ENCODE results near the gene PHOX2A.
"Not testable (repeated sequence)": the region's sequence is repeated elsewhere in the genome, so short reads cannot be mapped to it uniquely, and the experiment has no call there.

PHOX2A gene

GRCh38 chr11:72217841-72218240, 26.1 kb downstream of the PHOX2A start:
- DNase-seq = no peak
- Histone ChIP-seq H3K4me3 (ENCODE audit: low read depth, low read length) (no peak overlapping the region), H3K27me3 (ENCODE audit: insufficient read depth, low read depth, severe bottlenecking) (no peaks in the 10 kb centered on the region), H3K36me3 (no peaks in the 10 kb centered on the region), H3K27ac (no peak overlapping the region), H3K9me3 (ENCODE audit: severe bottlenecking) (no peaks in the 10 kb centered on the region)
- TF ChIP-seq, protein P1, sequence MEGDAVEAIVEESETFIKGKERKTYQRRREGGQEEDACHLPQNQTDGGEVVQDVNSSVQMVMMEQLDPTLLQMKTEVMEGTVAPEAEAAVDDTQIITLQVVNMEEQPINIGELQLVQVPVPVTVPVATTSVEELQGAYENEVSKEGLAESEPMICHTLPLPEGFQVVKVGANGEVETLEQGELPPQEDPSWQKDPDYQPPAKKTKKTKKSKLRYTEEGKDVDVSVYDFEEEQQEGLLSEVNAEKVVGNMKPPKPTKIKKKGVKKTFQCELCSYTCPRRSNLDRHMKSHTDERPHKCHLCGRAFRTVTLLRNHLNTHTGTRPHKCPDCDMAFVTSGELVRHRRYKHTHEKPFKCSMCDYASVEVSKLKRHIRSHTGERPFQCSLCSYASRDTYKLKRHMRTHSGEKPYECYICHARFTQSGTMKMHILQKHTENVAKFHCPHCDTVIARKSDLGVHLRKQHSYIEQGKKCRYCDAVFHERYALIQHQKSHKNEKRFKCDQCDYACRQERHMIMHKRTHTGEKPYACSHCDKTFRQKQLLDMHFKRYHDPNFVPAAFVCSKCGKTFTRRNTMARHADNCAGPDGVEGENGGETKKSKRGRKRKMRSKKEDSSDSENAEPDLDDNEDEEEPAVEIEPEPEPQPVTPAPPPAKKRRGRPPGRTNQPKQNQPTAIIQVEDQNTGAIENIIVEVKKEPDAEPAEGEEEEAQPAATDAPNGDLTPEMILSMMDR (IDR thresholded peaks at IDR 0.05; ENCODE audit: low read depth, low read length) = no peak

DNA sequence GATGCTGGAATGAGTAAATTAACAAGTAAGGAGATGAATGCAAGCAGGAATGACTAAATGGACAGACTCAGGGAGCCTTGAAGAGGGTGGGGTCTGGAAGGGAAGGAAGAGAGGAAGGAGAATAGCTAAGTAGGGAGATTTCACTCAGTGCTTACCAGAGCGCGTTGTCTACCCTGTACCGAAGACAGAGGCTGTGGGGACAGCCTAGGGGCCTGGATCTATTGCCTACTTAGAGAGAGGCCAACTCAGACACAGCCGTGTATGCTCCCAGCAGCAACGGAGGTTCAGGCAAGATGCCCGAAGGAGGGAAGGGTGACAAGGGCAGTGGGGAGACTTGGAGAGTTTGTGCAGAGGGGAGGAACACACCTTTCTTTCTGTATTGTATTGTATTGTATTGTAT, 27.3 kb downstream of the PHOX2A start, which contains the start of gene FOLR2:
TSS of gene FOLR2 (plus strand) at position 157 of the 400 bp plus-strand sequence. CDS start 1,791 bp downstream, outside the sequence.
- Histone ChIP-seq H3K9me3 (ENCODE audit: severe bottlenecking) (no peaks in the 10 kb centered on the region), H3K4me3 (ENCODE audit: low read depth, low read length) (no peak within 1 kb of the TSS), H3K27me3 (ENCODE audit: insufficient read depth, low read depth, severe bottlenecking) (no peaks in the 10 kb centered on the region), H3K27ac (no peak within 1 kb of the TSS), H3K36me3 (no peaks in the 10 kb centered on the region)
- TF ChIP-seq, protein P1 (IDR thresholded peaks at IDR 0.05; ENCODE audit: low read depth, low read length) = no peak
- no peak for DNase-seq

- no peaks in the 10 kb centered on the region for H3K36me3 ChIP-seq
- no peak overlapping the region for H3K27ac ChIP-seq
- peaks cover 8% of the 10 kb centered on the region for H3K9me3 ChIP-seq (ENCODE audit: severe bottlenecking)
- no peak overlapping the region for H3K4me3 ChIP-seq (ENCODE audit: low read depth, low read length)
- H3K27me3 ChIP-seq (ENCODE audit: insufficient read depth, low read depth, severe bottlenecking) = no peaks in the 10 kb centered on the region
- TF ChIP-seq, protein P1 (IDR thresholded peaks at IDR 0.05; ENCODE audit: low read depth, low read length) = no peak
- DNase-seq = no peak
These were observed 34.9 kb downstream of the PHOX2A start for GRCh38 chr11:72209101-72209500.

GRCh38 chr11:72208281-72208680, 35.7 kb downstream of the PHOX2A start:
- Histone ChIP-seq H3K27ac (no peak overlapping the region), H3K27me3 (ENCODE audit: insufficient read depth, low read depth, severe bottlenecking) (no peaks in the 10 kb centered on the region), H3K36me3 (no peaks in the 10 kb centered on the region), H3K4me3 (ENCODE audit: low read depth, low read length) (no peak overlapping the region), H3K9me3 (ENCODE audit: severe bottlenecking) (peaks cover 8% of the 10 kb centered on the region)
- no peak for DNase-seq
- TF ChIP-seq, protein P1 (IDR thresholded peaks at IDR 0.05; ENCODE audit: low read depth, low read length) = no peak

DNA sequence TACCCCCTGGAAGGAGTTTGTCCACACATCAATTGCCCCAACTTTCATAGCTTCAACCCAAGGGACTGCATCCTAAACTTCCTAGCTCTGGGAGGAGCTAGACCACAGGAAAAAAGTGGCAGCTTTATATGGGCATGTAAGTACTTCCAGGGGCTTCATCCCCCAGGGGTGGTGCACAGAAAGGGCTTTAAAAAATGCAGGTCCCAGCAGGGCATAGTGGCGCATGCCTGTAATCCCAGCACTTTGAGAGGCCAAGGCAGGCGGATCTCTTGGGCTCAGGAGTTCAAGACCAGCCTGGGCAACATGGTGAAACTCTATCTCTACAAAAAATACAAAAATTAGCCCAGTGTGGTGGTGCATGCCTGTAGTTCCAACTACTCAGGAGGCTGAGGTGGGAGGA, 37.2 kb downstream of the PHOX2A start:
- not testable (repeated sequence) for H3K27me3 ChIP-seq (ENCODE audit: insufficient read depth, low read depth, severe bottlenecking); H3K9me3 ChIP-seq (ENCODE audit: severe bottlenecking); DNase-seq; H3K4me3 ChIP-seq (ENCODE audit: low read depth, low read length); H3K27ac ChIP-seq; H3K36me3 ChIP-seq

- peaks cover 8% of the 10 kb centered on the region for H3K9me3 ChIP-seq (ENCODE audit: severe bottlenecking)
- no peak overlapping the region for H3K27ac ChIP-seq
- TF ChIP-seq, protein P1 (IDR thresholded peaks at IDR 0.05; ENCODE audit: low read depth, low read length) = no peak
- no peaks in the 10 kb centered on the region for H3K36me3 ChIP-seq
- DNase-seq = no peak
- H3K27me3 ChIP-seq (ENCODE audit: insufficient read depth, low read depth, severe bottlenecking) = no peaks in the 10 kb centered on the region
- H3K4me3 ChIP-seq (ENCODE audit: low read depth, low read length) = no peak overlapping the region
These were observed 39.1 kb downstream of the PHOX2A start for GRCh38 chr11:72204886-72205285.

Data from WERI-Rb-1 (cell line).